Kidney epithelial cell (primary cell): ENCODE measurements around the gene CSNK1D. TPM values are rescaled to one million over a fixed set of nuclear protein-coding genes. Genes with fewer than 3 reads are reported as not detected.
"Not testable (repeated sequence)": the region's sequence is repeated elsewhere in the genome, so short reads cannot be mapped to it uniquely, and the experiment has no call there.

Source experiments
- DNase-seq: peaks from one replicate; pipeline ENCODE4 v3.0.0-alpha.2; 2010; ENCODE audit warnings: low read depth
- H3K27me3 ChIP-seq: 2 replicates; pipeline ENCODE4 v1.6.0; 2011; ENCODE audit warnings: low read length; ENCODE audit not compliant: control insufficient read depth, insufficient read depth
- H3K36me3 ChIP-seq: 2 replicates; pipeline ENCODE4 v1.5.1; 2011; ENCODE audit warnings: low read length; ENCODE audit not compliant: control insufficient read depth, insufficient read depth
- H3K4me3 ChIP-seq: 2 replicates; pipeline ENCODE4 v1.5.1; 2011; ENCODE audit warnings: low read depth, mild to moderate bottlenecking, control low read depth, low read length
- CTCF ChIP-seq: IDR thresholded peaks from 2 replicates; pipeline ENCODE4 v1.5.1; 2011; ENCODE audit warnings: mild to moderate bottlenecking, moderate library complexity, low read length, control low read depth, inconsistent platforms; ENCODE audit not compliant: insufficient read depth, poor library complexity, severe bottlenecking
- total RNA-seq: library from RNA; depleted of rRNA; stranded (reverse); fragments of >200 nt; gene quantifications from 2 replicates; pipeline ENCODE4 v1.2.3, GENCODE V29; 2015

Gene CSNK1D
- total RNA-seq, 1 donor from 2014 or later: 61.7 TPM

GRCh38 chr17:82267575-82268379 lies 5.7 kb downstream of the CSNK1D start:
- DNase-seq: peak; percentile 82
- H3K36me3 ChIP-seq: no peaks in the 10 kb centered on the region
- no peak overlapping the region for H3K4me3 ChIP-seq
- no peaks in the 10 kb centered on the region for H3K27me3 ChIP-seq
- TF ChIP-seq CTCF: no peak

- no peak for DNase-seq
- no peaks in the 10 kb centered on the region for H3K27me3 ChIP-seq
- no peak for TF ChIP-seq CTCF
- no peaks in the 10 kb centered on the region for H3K36me3 ChIP-seq
- H3K4me3 ChIP-seq: no peak overlapping the region
Measured at GRCh38 chr17:82266142-82266541, 7.4 kb downstream of the CSNK1D start.

- no peaks in the 10 kb centered on the region for H3K27me3 ChIP-seq
- no peak for DNase-seq
- peaks cover 4% of the 10 kb centered on the region for H3K36me3 ChIP-seq
- TF ChIP-seq CTCF: no peak
- no peak overlapping the region for H3K4me3 ChIP-seq
Measured at GRCh38 chr17:82263641-82264040, 9.9 kb downstream of the CSNK1D start.

GRCh38 chr17:82262344-82262743 lies 11.2 kb downstream of the CSNK1D start:
- DNase-seq: no peak
- Histone ChIP-seq H3K27me3 (no peaks in the 10 kb centered on the region), H3K36me3 (peaks cover 5% of the 10 kb centered on the region), H3K4me3 (no peak overlapping the region)
- no peak for TF ChIP-seq CTCF

GRCh38 chr17:82259972-82260961 lies 13.2 kb downstream of the CSNK1D start:
- H3K27me3 ChIP-seq, H3K36me3 ChIP-seq: not testable (repeated sequence)

GRCh38 chr17:82258555-82258954 lies 14.9 kb downstream of the CSNK1D start:
- Histone ChIP-seq H3K27me3 (no peaks in the 10 kb centered on the region), H3K36me3 (peaks cover 10% of the 10 kb centered on the region), H3K4me3 (no peak overlapping the region)
- no peak for DNase-seq
- no peak for TF ChIP-seq CTCF

More at GRCh38 chr17:82259972-82260961, 13.2 kb downstream of the CSNK1D start:
- H3K4me3 ChIP-seq, DNase-seq: not testable (repeated sequence)
